HepG2 (cell line): ENCODE measurements around the gene RPH3AL. TPM values are rescaled to one million over a fixed set of nuclear protein-coding genes. Genes with fewer than 3 reads are reported as not detected.

Experiments used
- ATAC-seq: fragments of 200-7000 bp; cut with Tn5 transposase; 3 replicates; pipeline ENCODE4 v1.9.1; 2020; ENCODE audit warnings: mild to moderate bottlenecking, moderate library complexity
- BruUV-seq: library from RNA; stranded (reverse); fragments of 400-500 nt; replicated peaks from 2 replicates; lab custom pipeline; 2021; lab: Mats Ljungman, UMichigan
- CTCF ChIA-PET: fragments of 300-600 bp; formaldehyde crosslinking; extraction: SDS; loops from one replicate; lab custom pipeline; 2021; ENCODE audit warnings: low total read pairs, inconsistent platforms, low intra/inter-chr PET ratio; lab: Yijun Ruan, JAX
- POLR2A ChIA-PET: fragments of 350-600 bp; sonication (Branson Sonifier 250); formaldehyde crosslinking; loops from one replicate; lab custom pipeline; 2020; ENCODE audit warnings: antibody characterized with exemption, inconsistent platforms; lab: Yijun Ruan, JAX
- DNase-seq: peaks from one replicate; pipeline ENCODE4 v3.0.0-alpha.2; 2015; ENCODE audit warnings: low spot score
- FAIRE-seq: peaks from 3 replicates; lab custom pipeline; 2011; peaks lifted over from hg19 to GRCh38; lab: Jason Lieb, UNC
- H2AFZ ChIP-seq: one replicate; pipeline ENCODE4 v1.6.1; 2011; ENCODE audit warnings: low read length, inconsistent platforms
- H3K27ac ChIP-seq: fragments of 300-600 bp; 3 replicates; pipeline ENCODE4 v1.8.0; 2011; ENCODE audit warnings: mixed run types, mild to moderate bottlenecking, mixed read lengths, low read length, inconsistent platforms; ENCODE audit not compliant: insufficient read depth; ENCODE audit errors: extremely low read length
- H3K27me3 ChIP-seq, 2 experiments: fragments of 200-600 bp in 1 of 2; 2 replicates in 1 of 2; 3 replicates in 1 of 2; pipeline versions ENCODE4 v1.6.0 to v1.8.0; 2011; ENCODE audit warnings: low read length in 2 of 2, mild to moderate bottlenecking in 2 of 2, moderate library complexity in 2 of 2, inconsistent platforms in 1 of 2; ENCODE audit not compliant: insufficient read depth in 2 of 2, control insufficient read depth in 1 of 2
- H3K36me3 ChIP-seq, 2 experiments: fragments of 200-600 bp in 1 of 2; replicated peaks in 1 of 2; 2 replicates in 1 of 2; 3 replicates in 1 of 2; pipeline versions ENCODE4 v1.5.1 to v1.8.0; 2011; ENCODE audit warnings: low read length in 2 of 2, inconsistent platforms in 1 of 2; ENCODE audit not compliant: insufficient read depth in 2 of 2, control insufficient read depth in 1 of 2
- H3K4me1 ChIP-seq: 2 replicates; pipeline ENCODE4 v1.5.1; 2012; ENCODE audit warnings: low read length, inconsistent platforms; ENCODE audit not compliant: insufficient read depth
- H3K4me2 ChIP-seq: 2 replicates; pipeline ENCODE4 v1.6.0; 2011; ENCODE audit warnings: low read depth, low read length, inconsistent platforms
- H3K4me3 ChIP-seq, 3 experiments: fragments of 200-600 bp in 1 of 3; sonication (generic), shearing (Covaris generic) in 1 of 3; replicated peaks in 1 of 3; 2 replicates each; pipeline ENCODE4 v1.5.1; 2011 to 2016; ENCODE audit warnings: low read length in 3 of 3, inconsistent platforms in 2 of 3, low read depth in 2 of 3, mild to moderate bottlenecking in 2 of 3, control low read depth in 1 of 3, mixed read lengths in 1 of 3; ENCODE audit not compliant: insufficient read depth in 1 of 3
- H3K79me2 ChIP-seq: one replicate; pipeline ENCODE4 v1.6.1; 2011; ENCODE audit warnings: low read length, inconsistent platforms; ENCODE audit not compliant: insufficient read depth
- H3K9ac ChIP-seq: 2 replicates; pipeline ENCODE4 v1.6.0; 2011; ENCODE audit warnings: mild to moderate bottlenecking, low read depth, low read length, inconsistent platforms; ENCODE audit not compliant: insufficient read depth
- H3K9me3 ChIP-seq: 2 replicates; pipeline ENCODE4 v1.5.1; 2012; ENCODE audit warnings: mild to moderate bottlenecking, low read length
- H4K20me1 ChIP-seq: 2 replicates; pipeline ENCODE4 v1.6.0; 2011; ENCODE audit warnings: inconsistent platforms, mild to moderate bottlenecking, low read length, moderate library complexity; ENCODE audit not compliant: insufficient read depth
- CAMTA2 ChIP-seq: sonication (generic); formaldehyde crosslinking; IDR thresholded peaks from 2 replicates; pipeline ENCODE4 v1.4.0; 2020; ENCODE audit warnings: mild to moderate bottlenecking, missing genetic modification reagents, borderline replicate concordance
- POLR2AphosphoS5 ChIP-seq: IDR thresholded peaks from 2 replicates; pipeline ENCODE4 v1.6.1; 2012; ENCODE audit warnings: low read depth, low read length
- RFX3 ChIP-seq: IDR thresholded peaks from 2 replicates; pipeline ENCODE4 v1.6.1; 2016; ENCODE audit warnings: missing biosample characterization, missing genetic modification reagents
- ZNF256 ChIP-seq: sonication (generic); formaldehyde crosslinking; conservative IDR thresholded peaks from 2 replicates; pipeline ENCODE4 v1.4.0; 2020; ENCODE audit warnings: missing genetic modification reagents
- ZNF768 ChIP-seq: sonication (generic); formaldehyde crosslinking; IDR thresholded peaks from 2 replicates; pipeline ENCODE4 v1.4.0; 2020; ENCODE audit warnings: missing genetic modification reagents
- ZNF772 ChIP-seq: sonication (generic); formaldehyde crosslinking; IDR thresholded peaks from 2 replicates; pipeline ENCODE4 v1.5.0; 2020; ENCODE audit warnings: mild to moderate bottlenecking, missing genetic modification reagents
- WGBS: methylation state at CpG from one replicate; pipeline ENCODE4 v1.1.6; 2017; ENCODE audit warnings: low lambda C conversion rate; 5-methylcytosine and 5-hydroxymethylcytosine counted together
- in situ Hi-C: cut with HindIII; loops from 2 replicates; pipeline ENCODE4 v1.10.0; 2017; ENCODE audit warnings: low pct_unique_long_range_greater_than_20kb; ENCODE audit not compliant: extremely low pct_ligation_motif_present
- intact Hi-C: fragments of 100-400 bp; cut with micrococcal nuclease; formaldehyde crosslinking; loops from one replicate; pipeline ENCODE4 v1.10.0; 2022; ENCODE audit not compliant: unreplicated experiment
- polyA plus RNA-seq, 8 experiments: library from polyadenylated mRNA; depleted of rRNA in 3 of 8; stranded (reverse) in 7 of 8; unstranded in 1 of 8; fragments of >200 nt; fragmentation: Illumina TruSeq in 4 of 8; extraction: Trizol in 4 of 8; gene quantifications; 2 replicates each; pipeline versions ENCODE4 v1.2.1 to v1.2.3, GENCODE V29; 2011 to 2016; ENCODE audit warnings: low read depth in 4 of 8, missing spikeins in 1 of 8, mixed read lengths in 1 of 8; ENCODE audit not compliant: insufficient read depth in 1 of 8
- total RNA-seq, 5 experiments: library from RNA; depleted of rRNA; stranded (reverse); fragments of >200 nt; fragmentation: Illumina TruSeq; extraction: Trizol; gene quantifications; 2 replicates each; pipeline ENCODE4 v1.2.3, GENCODE V29; 2016; ENCODE audit warnings: low read depth in 1 of 5
- TF ChIP-seq, protein P1 (sequence below): sonication (generic); formaldehyde crosslinking; IDR thresholded peaks from 2 replicates; pipeline ENCODE4 v1.8.0; 2023; ENCODE audit warnings: mild to moderate bottlenecking, missing genetic modification reagents

RPH3AL gene
- total and polyA plus RNA-seq, 2 of the 13 experiments (the other 11 are each of a cell fraction or from before 2014, with no cell fraction given), result 7.8 to 16.4 TPM

DNA sequence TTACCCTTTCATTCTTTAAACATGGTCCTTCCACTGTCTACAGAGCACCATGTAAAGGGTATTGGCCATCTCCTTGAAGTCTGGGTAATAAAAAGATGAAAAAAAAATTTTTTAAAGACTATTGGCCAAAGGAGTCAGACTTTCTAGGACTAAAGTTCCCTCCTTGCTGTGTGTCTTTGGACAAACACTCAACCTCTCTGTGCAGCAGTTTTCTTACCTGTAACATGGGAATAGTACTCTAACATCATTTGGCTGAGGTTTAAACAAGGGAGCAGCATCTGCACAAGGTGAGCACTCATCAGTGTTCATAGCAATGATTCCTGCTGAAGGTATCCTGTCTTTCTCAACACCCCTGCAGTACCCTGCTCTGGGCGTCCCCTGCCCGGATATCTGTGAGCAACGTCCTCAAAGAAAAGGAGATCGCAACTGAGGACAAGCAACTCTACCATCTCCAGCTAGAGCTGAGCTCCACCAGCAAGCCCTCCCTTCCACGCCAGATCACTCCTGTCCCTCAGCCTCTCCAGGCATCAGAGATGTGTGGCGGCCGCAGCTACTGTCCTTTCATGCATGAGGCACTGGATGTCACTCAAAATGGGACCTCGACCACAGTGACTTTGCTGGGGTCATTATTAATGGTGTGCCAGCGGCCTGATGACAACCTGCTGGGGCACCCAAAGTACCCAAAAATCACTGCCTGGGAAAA lies 29.5 kb upstream of the RPH3AL start:
- no peak overlapping the region for H3K9ac ChIP-seq
- no peak for TF ChIP-seq ZNF772 (CRISPR knock-in tag)
- peak; percentile 44; the same call in 1 of the 2 replicates for TF ChIP-seq ZNF768 (CRISPR knock-in tag)
- DNase-seq (no peak), ATAC-seq (no peak), FAIRE-seq (no peak)
- no TSS peak for BruUV-seq
- peaks cover 50% of the 10 kb centered on the region for H3K4me1 ChIP-seq
- H2AFZ ChIP-seq, result no peak overlapping the region
- no peak overlapping the region for H3K4me2 ChIP-seq
- no peak overlapping the region for H3K4me3 ChIP-seq
- intact Hi-C loops, result no loop called here
- H3K27ac ChIP-seq, result no peak overlapping the region
- H3K9me3 ChIP-seq, result no peaks in the 10 kb centered on the region
- H3K27me3 ChIP-seq, result 0 out of 5 replicates have a peak, but pooled peaks cover 0 to 1% of the 10 kb centered on the region in 2 experiments
- ChIA-PET POLR2A (no interaction called here), CTCF (no interaction called here)
- H4K20me1 ChIP-seq, result no peaks in the 10 kb centered on the region
- no peaks in the 10 kb centered on the region for H3K36me3 ChIP-seq
- in situ Hi-C loops, result no loop called here
- WGBS, result 94% methylated on average over 9 of the region's 9 CpGs
- H3K79me2 ChIP-seq, result no peaks in the 10 kb centered on the region

DNA sequence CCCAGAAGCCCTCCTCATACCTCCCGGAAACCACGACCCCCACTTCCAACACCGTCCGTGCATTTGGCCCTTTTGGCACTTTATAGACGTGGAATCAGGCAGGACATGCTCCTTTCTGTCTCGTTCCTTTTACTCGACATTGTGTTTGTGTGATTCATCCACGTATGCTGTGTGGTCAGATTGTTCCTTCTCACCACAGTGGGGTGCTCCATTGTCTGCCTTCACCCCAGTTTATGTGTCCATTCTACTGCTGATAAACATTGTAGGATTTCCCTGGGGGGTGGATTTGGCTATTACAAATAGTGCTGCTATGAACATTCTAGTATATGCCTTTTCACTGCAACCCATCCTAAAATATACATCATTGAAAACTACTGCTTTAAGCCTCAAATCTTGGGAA lies 28.9 kb upstream of the RPH3AL start:
- H3K4me2 ChIP-seq, result no peak overlapping the region
- TF ChIP-seq RFX3 (no peak), ZNF256 (CRISPR knock-in tag) (no peak), CAMTA2 (CRISPR knock-in tag) (no peak), POLR2AphosphoS5 (no peak)
- TF ChIP-seq, protein P1, sequence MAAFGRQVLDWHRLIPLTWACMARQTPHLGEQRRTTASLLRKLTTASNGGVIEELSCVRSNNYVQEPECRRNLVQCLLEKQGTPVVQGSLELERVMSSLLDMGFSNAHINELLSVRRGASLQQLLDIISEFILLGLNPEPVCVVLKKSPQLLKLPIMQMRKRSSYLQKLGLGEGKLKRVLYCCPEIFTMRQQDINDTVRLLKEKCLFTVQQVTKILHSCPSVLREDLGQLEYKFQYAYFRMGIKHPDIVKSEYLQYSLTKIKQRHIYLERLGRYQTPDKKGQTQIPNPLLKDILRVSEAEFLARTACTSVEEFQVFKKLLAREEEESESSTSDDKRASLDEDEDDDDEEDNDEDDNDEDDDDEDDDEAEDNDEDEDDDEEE (CRISPR knock-in tag), result no peak
- TF ChIP-seq, all 625 proteins: peak for 0
- H3K27me3 ChIP-seq, result 0 out of 5 replicates have a peak, but pooled peaks cover 0 to under 1% of the 10 kb centered on the region in 2 experiments
- H3K4me1 ChIP-seq, result peaks cover 47% of the 10 kb centered on the region
- 93% methylated on average over 8 of the region's 8 CpGs for WGBS
- no peaks in the 10 kb centered on the region for H3K9me3 ChIP-seq
- ATAC-seq (no peak), DNase-seq (no peak), FAIRE-seq (no peak)
- ChIA-PET CTCF (no interaction called here), POLR2A (no interaction called here)
- H3K4me3 ChIP-seq, result no peak overlapping the region
- H3K9ac ChIP-seq, result no peak overlapping the region
- no peaks in the 10 kb centered on the region for H3K36me3 ChIP-seq
- no TSS peak for BruUV-seq
- no peaks in the 10 kb centered on the region for H4K20me1 ChIP-seq
- in situ Hi-C loops (no loop called here), intact Hi-C loops (no loop called here)
- H2AFZ ChIP-seq, result no peak overlapping the region
- no peak overlapping the region for H3K27ac ChIP-seq
- no peaks in the 10 kb centered on the region for H3K79me2 ChIP-seq
